Urothelium cell line (cell line): ENCODE measurements around the gene SPATA12.
A peak's percentile ranks its signal among the peaks of the same experiment; 100 is the strongest.
"Not testable (repeated sequence)": the region's sequence is repeated elsewhere in the genome, so short reads cannot be mapped to it uniquely, and the experiment has no call there.

Experiments
- DNase-seq: peaks from one replicate; pipeline ENCODE4 v3.0.0; 2011; ENCODE audit warnings: low spot score, mixed read lengths
- FAIRE-seq: peaks from 2 replicates; lab custom pipeline; 2011; peaks lifted over from hg19 to GRCh38; lab: Jason Lieb, UNC

The SPATA12 gene

DNA sequence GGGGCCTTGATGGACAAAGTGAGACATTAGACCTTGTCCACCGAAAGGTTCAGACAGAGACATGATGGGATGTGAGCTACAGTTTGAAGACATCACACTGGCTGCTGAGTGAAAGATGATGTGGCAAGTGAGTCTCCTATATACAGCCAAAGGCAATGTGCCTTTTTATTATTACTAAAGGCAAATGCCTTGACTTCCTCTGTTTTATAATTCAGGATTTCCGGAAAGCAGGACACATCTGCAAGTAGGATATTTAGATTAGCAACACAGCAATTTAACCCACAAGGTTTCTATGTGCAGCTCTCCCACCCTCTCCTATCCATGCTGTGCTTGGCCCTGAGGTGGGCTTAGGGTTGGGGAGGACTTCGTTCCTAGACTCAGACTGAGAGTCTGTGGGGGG is 20.7 kb downstream of the SPATA12 start:
- no peak for FAIRE-seq

DNA sequence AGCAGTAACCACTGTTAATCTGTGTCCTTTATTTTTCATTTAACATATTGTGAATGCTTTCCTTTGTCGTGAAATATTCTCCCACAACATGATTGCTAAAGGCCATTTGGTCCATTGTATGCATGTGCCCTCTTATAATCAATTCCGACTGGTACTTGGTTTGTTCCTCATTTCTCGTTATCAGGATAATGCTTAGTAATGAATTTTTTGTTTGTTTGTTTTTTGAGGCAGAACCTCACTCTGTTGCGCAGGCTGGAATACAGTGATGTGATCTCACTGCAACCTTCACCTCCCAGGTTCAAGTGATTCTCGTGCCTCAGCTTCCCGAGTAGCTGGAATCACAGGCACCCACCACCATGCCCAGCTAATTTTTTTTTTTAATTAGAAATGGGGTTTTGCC is 22.0 kb downstream of the SPATA12 start:
- no peak for FAIRE-seq
- no peak for DNase-seq

More for the DNA sequence above, 20.7 kb downstream of the SPATA12 start:
- DNase-seq: no peak

DNA sequence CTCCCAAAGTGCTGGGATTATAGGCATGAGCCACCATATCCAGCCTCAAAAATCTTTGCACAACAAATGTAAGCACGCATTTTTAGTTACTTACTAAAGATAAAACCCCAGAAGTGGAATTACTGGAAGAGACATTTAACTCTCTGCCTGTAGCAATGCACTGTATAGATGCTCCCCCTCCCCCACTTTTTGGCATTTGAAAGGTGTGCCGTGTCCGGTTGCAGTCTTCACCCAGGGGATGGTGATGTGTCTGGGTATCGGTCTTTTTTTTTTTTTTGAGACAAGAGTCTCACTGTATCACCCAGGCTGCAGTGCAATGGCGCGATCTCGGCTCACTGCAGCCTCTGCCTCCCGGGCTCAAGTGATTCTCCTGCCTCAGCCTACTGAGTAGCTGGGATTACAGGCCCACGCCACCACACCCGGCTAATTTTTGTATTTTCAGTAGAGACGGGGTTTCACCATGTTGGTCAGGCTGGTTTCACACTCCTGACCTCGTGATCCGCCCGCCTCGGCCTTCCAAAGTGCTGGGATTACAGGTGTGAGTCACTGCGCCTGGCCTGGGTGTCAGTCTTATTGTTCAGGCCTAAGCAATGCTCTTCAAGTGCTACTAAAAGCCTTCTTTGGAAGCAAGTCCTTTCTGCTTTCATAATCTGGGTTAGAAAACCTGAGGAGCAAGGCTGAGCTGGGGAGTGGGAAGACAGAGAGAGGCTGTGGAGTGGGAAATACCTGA is 23.0 kb downstream of the SPATA12 start:
- FAIRE-seq: not testable (repeated sequence)
- peak; percentile 40 for DNase-seq

DNA sequence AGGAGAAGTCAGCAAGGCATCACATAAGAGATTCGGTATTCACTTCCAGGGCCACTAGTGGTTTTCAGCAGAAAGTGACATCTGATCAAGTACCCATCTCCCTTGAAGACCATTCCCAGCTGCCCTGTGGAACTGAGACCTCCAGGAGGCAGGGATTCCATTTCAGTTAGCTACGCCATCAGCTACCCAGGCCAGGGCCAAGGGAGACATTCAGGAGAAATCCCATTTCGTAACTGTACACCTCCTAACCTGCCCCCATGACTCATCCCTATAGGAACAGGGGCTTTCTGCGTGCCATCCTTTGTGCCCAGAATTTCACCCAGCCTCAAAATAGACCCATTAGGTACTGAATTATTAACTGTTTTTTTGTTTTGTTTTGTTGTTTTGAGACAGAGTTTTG is 24.7 kb downstream of the SPATA12 start:
- FAIRE-seq (no peak), DNase-seq (no peak)

DNA sequence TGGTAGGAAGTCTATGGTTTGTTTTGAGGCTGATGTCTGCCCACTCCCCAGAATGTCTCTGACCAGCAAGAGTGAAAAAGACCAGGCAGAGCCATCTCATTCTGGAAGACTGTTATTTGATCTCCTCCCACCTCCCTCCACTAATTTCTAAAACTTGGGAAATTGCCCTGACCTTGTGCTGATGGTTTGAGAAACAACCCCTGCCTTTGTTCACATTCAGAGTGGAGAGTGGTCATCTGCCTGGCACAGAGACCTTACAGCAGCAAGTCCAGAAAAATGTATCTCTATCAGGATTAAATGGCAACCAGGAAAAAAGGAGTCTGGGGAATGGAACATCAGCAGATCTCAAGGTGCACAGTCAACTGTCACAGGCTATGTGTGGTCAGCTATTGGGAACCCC is 25.7 kb downstream of the SPATA12 start:
- no peak for DNase-seq
- no peak for FAIRE-seq

DNA sequence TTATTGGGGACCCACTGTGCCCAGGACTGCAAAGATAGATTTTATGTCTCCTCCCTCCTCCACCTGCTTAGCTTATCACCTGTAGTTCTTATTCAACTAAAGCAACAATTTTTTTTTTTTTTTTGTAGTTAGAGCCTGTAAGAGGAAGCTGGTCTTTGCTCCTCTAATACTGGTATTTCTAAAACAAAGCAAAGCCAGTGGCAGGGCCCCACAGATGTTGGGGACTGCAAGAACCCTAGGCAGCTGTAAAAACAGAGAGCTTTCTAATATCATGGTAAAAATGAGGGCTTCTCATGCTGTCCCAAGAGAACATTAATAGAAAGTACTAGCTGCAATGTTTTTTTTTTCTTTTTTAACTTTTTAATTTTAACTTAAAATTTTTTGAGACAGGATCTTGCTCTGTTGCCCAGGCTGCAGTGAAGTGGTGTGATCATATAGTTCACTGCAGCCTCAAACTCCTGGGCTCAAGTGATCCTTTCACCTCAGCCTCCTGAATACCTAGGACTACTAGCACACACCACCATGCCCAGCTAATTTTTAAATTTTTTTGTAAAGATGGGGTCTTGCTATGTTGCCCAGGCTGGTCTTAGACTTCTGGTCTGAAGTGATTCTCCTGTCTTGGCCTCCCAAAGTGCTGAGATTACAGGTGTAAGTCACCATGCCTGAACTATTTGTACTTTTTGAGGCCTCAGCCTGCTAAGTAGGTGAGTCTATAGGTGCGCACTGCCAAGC is 27.1 kb downstream of the SPATA12 start:
- FAIRE-seq: no peak
- DNase-seq: no peak

DNA sequence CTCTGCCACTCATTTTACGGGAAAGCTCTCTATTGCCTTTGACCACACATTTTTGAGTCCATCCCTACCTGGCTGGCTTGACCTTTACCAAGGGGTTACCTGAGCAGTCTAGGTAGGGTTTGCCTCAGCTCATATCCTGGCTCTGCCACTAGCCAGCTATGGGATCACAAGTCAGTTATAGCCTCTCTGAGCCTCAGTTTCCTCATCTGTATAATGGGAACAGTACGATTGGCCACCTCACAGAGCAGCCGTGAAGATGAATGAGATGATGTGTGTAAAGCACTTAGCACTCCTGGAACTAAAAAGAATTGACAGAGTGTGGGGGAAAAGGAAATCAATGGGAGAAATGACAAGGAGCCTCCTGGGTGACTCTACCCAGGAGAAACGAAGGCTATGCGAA is 28.0 kb downstream of the SPATA12 start:
- no peak for FAIRE-seq
- DNase-seq: no peak

DNA sequence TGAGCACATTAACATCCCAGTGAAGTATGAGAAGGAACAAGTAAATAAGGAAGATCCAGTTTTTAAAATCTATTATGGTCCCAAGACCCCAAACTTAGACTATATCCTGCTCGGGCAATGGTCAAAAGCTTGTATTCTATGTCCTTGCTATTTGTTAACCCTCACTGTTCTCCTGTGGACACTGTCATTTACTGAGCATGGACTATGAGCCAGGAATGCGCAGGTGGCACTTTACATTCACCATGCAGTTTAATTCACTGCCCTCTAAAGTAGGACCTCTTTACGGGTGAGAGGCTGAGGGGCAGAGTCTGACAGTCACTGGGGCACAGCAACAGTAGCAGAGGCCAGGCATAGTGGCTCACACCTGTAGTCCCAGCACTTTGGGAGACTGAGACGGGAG is 28.6 kb downstream of the SPATA12 start:
- no peak for FAIRE-seq
- DNase-seq: no peak

DNA sequence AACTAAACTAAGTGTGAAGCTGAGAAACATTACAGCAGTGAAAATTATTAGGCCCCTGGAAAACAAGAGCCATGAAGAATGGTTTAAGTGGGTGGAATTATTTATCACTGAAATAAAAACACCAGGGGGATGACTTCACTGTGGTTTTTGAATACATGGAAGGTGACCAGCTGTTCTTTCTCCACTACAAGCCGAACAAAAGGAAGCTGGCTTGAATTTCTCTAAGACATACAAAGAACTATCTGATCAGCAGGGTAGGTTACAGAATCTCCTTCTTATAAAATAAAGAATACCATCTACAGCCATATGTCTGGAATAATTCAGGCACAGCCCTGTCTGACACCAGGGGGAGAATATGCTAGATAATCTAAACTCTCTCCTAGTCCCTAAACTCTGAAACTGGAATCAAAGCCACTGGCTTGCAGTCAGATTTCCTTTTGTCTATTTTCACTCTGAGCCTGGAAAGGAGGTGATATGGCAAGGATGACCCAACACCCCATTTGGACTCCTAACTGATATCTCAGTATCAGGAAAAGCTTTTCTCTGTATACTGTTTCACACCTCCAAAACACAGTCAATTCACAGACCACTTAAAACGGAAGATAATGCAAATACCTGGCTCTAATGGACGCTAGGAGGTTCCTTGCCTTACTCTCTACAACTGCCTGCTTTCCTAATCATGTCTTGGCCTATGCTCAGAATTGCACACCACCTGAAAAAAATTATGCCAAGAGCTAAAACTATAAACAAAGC is 31.2 kb downstream of the SPATA12 start:
- FAIRE-seq: no peak
- DNase-seq: no peak

DNA sequence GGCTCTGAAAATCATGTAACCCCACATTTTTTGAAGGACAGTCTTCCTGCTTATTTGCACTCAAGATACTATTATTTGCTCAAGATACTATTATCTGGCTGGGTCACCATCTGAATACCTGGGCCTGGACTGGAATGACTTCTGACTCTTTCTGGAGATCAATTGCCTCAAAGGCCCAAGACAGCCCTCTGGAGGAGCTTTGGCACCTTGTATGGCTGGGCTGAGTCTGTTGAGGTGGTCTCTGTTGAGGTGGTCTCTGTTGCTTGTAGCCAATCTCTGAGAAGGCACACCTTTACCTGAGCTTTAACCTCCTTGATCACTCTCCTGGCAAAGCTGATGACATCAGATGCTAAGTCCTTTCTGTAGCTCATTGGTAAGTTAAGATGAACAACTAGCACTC is 33.0 kb downstream of the SPATA12 start:
- FAIRE-seq (no peak), DNase-seq (no peak)

DNA sequence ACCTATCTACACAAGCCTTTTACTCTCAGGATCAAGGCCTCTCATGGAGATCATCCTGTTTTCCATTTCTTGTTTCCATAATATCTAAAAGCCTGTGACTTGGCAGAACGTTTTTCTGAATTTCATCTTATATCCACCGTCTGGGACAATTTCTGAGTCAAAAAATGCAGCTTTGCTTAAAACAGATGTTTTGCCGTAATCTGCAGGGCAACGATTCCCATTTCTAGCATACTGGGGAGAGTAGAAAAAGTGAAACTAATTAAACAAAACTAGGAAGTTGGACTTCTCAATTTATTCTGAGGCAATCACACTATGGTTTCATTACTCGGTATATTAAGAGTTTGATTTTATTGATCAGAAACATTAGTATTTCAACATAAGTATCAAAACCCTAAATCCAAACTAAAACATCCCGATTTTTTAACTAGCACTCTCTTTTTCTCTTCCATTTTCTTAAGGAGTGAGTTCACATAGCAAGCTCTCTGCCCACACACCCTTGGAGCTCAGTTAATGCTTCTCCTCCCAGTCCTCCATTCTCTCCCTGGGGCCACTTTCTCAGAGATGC is 33.6 kb downstream of the SPATA12 start:
- FAIRE-seq (no peak), DNase-seq (no peak)

DNA sequence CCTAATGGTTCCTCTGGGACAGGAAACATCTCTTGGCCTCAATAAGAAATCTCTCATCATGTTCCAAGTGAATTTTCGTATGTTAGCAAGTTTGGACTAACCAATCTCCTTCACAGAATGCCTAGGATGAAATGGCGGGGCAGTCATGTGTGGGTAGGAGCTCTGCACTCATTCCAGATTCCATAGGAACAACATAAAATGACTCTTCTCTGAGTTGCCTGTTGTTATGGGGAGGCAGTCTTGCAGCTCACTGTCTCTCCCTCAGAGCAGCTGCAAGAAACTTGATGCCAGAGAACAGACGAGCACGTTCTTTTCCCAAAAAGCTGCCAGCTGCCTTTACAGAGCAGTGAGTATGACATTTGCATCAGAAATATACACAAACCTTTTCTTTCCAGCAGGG is 34.1 kb downstream of the SPATA12 start:
- FAIRE-seq: no peak
- no peak for DNase-seq

DNA sequence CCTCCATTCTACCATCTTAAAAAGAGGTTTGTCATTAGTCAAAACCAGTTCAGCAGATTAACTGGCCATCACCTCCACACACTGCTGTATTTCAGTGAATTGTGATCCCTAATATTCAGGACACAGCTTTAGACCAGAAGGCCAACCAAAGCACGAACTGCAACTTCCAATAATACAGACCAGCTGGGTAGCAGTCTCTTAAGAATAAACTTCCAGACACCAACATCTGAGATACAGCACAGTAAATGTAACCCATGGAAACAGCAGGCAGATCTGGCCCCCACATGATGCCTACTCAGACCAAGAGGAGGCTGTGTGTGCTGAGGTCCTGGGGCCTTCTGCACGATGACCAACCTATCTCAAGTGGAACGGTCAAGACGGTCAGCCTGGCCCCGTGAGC is 34.9 kb downstream of the SPATA12 start:
- no peak for DNase-seq

DNA sequence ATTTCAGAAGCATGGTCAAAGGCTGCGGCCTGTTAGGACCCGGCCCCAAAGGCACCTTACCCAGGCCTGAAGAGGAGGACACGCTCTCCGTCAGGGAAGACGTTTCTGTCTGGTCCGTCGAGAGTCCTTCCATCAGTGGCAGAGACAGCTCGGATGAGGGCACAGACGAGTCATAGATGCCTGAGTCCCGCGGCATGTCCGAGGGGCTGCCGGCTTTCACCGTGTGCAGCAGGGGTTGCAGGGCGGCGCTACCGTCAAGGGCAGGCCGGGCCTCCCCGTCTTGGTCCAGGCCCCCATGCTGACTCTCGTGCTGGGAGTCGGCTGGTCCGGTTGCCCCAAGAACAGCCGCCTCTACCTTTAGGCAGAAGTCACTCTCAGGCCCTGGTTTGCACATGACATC is 37.1 kb downstream of the SPATA12 start:
- DNase-seq (no peak), FAIRE-seq (no peak)

More for the DNA sequence above, 34.9 kb downstream of the SPATA12 start:
- no peak for FAIRE-seq

DNA sequence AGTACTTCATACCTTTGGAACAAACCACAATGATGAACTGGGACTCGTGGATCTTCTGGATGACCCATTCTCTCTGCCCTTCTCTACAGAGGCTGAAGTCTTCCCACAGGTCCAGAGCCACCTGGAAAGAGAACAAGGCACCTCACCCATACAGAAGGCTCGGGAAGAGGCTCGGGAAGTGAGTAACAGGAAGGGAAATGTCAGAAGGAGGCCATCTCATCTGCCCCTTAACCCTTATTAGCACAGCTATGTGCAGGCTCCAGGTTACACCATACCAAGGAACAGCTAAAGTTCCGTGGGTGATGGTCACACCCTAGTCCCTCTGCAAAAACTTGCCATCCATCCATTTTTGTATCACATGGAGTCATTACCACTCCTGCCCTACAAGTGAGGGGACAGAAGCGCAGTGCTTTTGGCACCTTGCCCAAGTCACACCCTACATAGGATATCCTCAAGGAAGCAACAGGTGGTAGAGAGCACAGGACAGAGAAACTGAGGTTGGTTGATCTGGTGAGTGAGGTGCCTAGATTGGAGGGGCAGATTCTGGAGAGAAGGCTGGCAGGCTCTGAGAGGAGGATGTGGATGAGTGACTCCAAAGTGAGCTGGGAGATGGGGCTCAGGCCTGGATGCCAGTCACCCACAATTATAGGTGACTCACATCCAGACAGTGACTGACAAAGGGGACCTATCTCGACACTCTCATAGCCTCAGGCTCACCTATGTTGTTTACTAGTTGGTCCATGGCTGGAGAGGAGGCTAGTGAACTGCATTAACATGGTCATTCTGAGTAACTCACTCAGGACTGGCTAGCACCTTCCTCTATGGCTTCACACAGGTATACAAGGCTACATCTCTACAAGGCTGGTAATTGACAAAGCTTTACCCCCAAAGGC is 38.2 kb downstream of the SPATA12 start:
- FAIRE-seq: no peak

DNA sequence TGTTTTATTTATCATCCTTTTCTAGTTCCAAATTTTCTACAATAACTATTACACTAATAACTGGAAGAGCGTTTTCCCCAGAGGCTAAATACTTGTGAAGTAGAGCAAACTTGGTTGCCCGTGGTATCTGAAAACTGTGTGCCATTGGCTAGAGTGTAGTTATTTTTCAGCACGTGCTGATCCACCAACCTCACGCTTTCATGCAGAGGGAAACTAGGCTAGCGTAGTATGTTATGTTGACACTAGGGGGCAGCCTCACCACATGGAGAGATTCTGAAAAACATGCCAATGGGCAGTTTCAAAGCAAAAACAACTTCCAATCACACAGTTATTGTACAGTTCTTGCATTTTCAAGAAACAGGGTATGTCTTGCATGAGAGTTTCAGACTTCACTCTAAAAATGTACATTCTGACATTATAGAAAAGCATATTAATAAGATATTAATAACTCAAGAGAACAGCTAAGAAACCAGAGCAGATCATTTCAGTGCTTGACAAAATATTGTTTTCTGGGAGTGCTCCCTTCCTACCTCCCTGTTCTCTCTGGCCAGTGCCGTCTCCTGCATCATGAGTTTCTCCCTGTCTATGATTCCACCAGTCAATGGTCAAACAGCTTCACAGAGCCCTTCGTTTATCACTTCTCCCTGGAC is 39.7 kb downstream of the SPATA12 start:
- DNase-seq (peak; percentile 70), FAIRE-seq (no peak)

More for the DNA sequence above, 38.2 kb downstream of the SPATA12 start:
- DNase-seq: no peak

DNA sequence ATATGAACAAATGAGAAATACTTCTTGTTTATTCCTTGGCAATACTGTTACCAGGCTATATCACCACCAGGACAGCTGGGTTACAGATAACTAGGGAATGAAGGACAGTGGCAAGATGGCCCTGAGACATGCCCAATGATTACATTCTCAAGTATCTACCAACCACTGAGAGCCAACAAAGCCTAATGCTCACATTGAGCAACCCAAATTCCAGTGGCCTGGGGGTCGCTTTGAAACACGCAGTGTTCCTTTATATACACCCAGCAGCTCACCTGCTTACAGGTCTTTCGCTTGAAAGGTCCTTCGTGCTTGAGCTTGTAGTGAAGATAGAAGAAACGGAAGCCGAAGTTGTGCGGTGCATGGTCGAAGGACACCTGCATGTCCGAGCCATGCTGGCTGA is 45.1 kb downstream of the SPATA12 start:
- DNase-seq (no peak), FAIRE-seq (no peak)

DNA sequence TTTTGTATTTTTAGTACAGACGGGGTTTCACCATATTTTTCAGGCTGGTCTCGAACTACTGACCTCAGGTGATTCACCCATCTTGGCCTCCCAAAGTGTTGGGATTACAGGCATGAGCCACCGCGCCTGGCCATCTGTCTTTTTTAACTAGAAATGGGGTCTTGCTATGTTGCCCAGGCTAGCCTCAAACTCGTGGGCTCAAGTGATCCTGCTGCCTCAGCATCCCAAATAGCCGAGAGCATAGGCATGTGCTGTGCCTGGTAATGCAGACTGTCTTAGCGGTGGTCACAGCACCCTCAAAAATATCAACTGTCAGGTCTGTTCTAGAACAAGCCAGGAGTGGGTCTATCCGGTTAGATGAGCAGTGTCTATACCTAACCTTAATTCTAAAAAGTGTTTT is 48.2 kb downstream of the SPATA12 start:
- DNase-seq (no peak), FAIRE-seq (no peak)

DNA sequence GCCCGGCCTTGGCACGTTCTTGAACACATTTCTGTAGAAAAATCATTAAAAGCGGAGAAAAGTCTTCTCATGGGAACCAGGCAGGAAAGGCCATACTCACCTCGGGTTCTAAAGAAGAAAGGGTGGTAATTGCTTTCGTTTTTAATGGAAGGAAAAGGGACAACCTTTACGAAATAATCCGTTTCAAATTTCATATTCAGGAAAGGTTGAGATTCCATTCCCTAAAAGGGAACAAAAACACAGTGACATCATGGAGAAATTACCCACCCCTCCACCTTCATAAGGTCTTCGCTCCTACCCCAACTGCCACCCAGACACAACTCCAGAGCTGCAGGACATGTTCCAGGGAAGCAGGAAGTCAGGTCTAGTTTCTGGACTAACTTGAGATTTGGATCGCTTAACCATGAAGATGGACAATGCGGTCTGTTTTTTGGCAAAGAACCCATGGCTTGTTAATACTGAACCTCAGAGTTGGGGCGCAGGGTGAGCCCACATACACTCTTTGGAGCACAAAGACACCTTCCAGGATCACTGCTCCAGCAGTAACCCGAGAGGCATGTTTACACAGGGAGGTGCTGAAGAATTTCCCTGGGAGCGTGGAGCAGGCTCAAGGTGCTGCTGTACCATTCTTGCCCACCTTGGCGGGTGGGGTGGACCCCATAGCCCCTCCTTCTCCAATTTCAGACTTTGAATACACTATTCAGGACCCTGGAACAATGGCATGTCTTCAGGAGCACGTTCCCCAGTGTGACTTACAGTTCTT is 49.2 kb downstream of the SPATA12 start:
- no peak for FAIRE-seq

More for the DNA sequence above, 49.2 kb downstream of the SPATA12 start:
- no peak for DNase-seq
